K562 (cell line): ENCODE measurements around the gene DHDDS. TPM values are rescaled to one million over a fixed set of nuclear protein-coding genes. Genes with fewer than 3 reads are reported as not detected.

Experiments used
- BRCA1 ChIP-seq, 2 experiments: fragments of 450-650 bp in 1 of 2; sonication (generic) in 1 of 2; formaldehyde crosslinking in 1 of 2; IDR thresholded peaks; 2 replicates each; pipeline versions ENCODE4 v1.5.0 to v1.6.1; 2017 to 2020; ENCODE audit warnings: mild to moderate bottlenecking in 1 of 2, missing genetic modification reagents in 1 of 2
- HDAC3 ChIP-seq: fragments of 450-650 bp; IDR thresholded peaks from 2 replicates; pipeline ENCODE4 v1.6.1; 2018; ENCODE audit warnings: borderline replicate concordance, mild to moderate bottlenecking, moderate library complexity; ENCODE audit not compliant: partially characterized antibody
- KAT2B ChIP-seq: IDR thresholded peaks from one replicate; pipeline ENCODE4 v1.6.1; 2012; ENCODE audit warnings: low read depth, mild to moderate bottlenecking, control low read depth, inconsistent platforms, low read length, moderate library complexity
- NR2C2 ChIP-seq, 2 experiments: fragments of 200-800 bp in 1 of 2; sonication (Bioruptor generic) in 1 of 2; sonication (generic) in 1 of 2; formaldehyde crosslinking in 1 of 2; IDR thresholded peaks; 2 replicates each; pipeline versions ENCODE4 v1.6.1 to v1.8.0; 2016 to 2022; ENCODE audit warnings: mild to moderate bottlenecking in 1 of 2, missing compliant biosample characterization in 1 of 2, missing genetic modification characterization in 1 of 2, missing genetic modification reagents in 1 of 2
- PHB2 ChIP-seq: fragments of 450-650 bp; IDR thresholded peaks from 2 replicates; pipeline ENCODE4 v1.6.1; 2017; ENCODE audit warnings: low read depth
- RBFOX2 ChIP-seq: fragments of 200-400 bp; formaldehyde crosslinking; IDR thresholded peaks from 2 replicates; pipeline ENCODE4 v1.6.1; 2017; ENCODE audit warnings: low read depth, mild to moderate bottlenecking, low read length, moderate library complexity
- RFX7 ChIP-seq: fragments of 250-450 bp; sonication (Bioruptor Pico); IDR thresholded peaks from 2 replicates; pipeline ENCODE4 v1.5.1; 2021; ENCODE audit warnings: mild to moderate bottlenecking
- TSC22D4 ChIP-seq: fragments of 450-650 bp; IDR thresholded peaks from 2 replicates; pipeline ENCODE4 v1.6.1; 2016; ENCODE audit warnings: missing genetic modification characterization, missing biosample characterization, control low read depth
- ZBTB17 ChIP-seq: fragments of 450-650 bp; formaldehyde crosslinking; IDR thresholded peaks from 2 replicates; pipeline ENCODE4 v1.4.0; 2020; ENCODE audit warnings: mild to moderate bottlenecking
- polyA plus RNA-seq, 8 experiments: library from polyadenylated mRNA; depleted of rRNA in 4 of 8; stranded (reverse) in 5 of 8; unstranded in 3 of 8; fragments of >200 nt; fragmentation: Nextera tagmentation in 2 of 8; fragmentation: Illumina TruSeq in 1 of 8; extraction: Ambion mirVana in 2 of 8; extraction: Trizol in 1 of 8; gene quantifications; 2 replicates each; pipeline versions ENCODE4 v1.2.1 to v1.2.3, GENCODE V29; 2011 to 2014; ENCODE audit warnings: inconsistent platforms in 1 of 8, missing spikeins in 1 of 8
- total RNA-seq, 7 experiments: library from RNA; depleted of rRNA in 6 of 7; stranded (reverse); fragments of >200 nt in 6 of 7; fragmentation: Illumina TruSeq in 2 of 7; extraction: Trizol in 2 of 7; gene quantifications; 2 replicates each; pipeline versions ENCODE4 v1.2.1 to v1.2.3, GENCODE V29; 2011 to 2021; ENCODE audit warnings: low replicate concordance in 1 of 7
- TF ChIP-seq, protein P1 (sequence below), 2 experiments: fragments of 450-650 bp in 1 of 2; sonication (generic) in 1 of 2; formaldehyde crosslinking in 1 of 2; IDR thresholded peaks; 2 replicates each; pipeline versions ENCODE4 v1.7.1 to v1.9.0; 2016 to 2022; ENCODE audit warnings: inconsistent platforms in 1 of 2, mild to moderate bottlenecking in 1 of 2, missing genetic modification reagents in 1 of 2
- TF ChIP-seq, protein P2 (sequence below): fragments of 200-800 bp; sonication (Bioruptor generic); IDR thresholded peaks from 2 replicates; pipeline ENCODE4 v1.6.1; 2017; ENCODE audit warnings: missing genetic modification characterization, missing compliant biosample characterization
- TF ChIP-seq, protein P3 (sequence below): sonication (generic); formaldehyde crosslinking; IDR thresholded peaks from 2 replicates; pipeline ENCODE4 v1.8.0; 2022; ENCODE audit warnings: missing genetic modification reagents, mild to moderate bottlenecking, moderate library complexity, borderline replicate concordance

The DHDDS gene
- total and polyA plus RNA-seq, 9 of the 15 experiments (the other 6 are each of a cell fraction or from before 2014, with no cell fraction given): 33.3 to 55.0 (median 44.3) TPM

DNA sequence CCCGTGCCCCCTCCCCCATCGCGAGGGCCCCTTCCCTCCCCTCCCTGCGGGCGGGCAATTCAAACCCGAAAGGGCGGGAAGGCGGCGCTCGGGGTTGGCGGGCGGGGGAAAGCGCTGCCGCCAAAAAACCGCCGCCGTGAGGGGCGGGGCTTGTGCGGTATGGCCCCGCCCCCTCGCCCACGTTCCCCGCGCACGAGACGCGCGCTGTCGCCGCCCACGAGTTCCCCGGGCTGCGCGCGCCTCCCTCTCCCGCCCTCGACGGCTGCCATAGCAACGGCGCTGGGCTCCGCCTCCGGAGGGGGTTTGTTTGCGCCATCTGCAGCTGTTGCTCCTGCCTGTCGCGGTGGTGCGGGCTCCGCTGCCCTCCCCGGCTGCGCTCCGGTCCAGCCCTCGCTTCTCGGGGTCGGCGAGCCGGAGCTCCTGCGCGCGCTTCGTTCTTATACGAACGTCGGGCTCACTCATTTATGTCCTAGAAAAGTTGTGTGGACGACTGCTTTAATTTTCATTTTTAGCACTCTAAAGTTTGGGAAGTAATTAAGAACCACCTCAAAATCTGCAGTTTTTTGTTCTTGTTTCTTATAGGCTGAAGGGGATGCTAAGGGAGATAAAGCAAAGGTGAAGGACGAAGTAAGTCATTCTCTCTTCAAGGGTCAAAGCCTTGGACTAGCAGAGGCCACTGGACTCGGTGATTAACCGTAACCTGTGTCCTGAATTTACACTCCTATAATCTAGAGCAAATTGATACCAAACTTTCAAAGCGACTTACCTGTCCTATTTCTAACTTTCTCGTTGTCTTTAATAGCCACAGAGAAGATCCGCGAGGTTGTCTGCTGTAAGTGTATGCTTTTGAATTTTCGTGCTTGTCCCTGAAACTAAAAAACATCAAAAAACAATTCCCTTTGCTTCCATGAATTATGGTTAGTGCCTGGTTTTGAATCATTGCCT, 41.1 kb downstream of the DHDDS start (continued):
- TF ChIP-seq, protein P1, sequence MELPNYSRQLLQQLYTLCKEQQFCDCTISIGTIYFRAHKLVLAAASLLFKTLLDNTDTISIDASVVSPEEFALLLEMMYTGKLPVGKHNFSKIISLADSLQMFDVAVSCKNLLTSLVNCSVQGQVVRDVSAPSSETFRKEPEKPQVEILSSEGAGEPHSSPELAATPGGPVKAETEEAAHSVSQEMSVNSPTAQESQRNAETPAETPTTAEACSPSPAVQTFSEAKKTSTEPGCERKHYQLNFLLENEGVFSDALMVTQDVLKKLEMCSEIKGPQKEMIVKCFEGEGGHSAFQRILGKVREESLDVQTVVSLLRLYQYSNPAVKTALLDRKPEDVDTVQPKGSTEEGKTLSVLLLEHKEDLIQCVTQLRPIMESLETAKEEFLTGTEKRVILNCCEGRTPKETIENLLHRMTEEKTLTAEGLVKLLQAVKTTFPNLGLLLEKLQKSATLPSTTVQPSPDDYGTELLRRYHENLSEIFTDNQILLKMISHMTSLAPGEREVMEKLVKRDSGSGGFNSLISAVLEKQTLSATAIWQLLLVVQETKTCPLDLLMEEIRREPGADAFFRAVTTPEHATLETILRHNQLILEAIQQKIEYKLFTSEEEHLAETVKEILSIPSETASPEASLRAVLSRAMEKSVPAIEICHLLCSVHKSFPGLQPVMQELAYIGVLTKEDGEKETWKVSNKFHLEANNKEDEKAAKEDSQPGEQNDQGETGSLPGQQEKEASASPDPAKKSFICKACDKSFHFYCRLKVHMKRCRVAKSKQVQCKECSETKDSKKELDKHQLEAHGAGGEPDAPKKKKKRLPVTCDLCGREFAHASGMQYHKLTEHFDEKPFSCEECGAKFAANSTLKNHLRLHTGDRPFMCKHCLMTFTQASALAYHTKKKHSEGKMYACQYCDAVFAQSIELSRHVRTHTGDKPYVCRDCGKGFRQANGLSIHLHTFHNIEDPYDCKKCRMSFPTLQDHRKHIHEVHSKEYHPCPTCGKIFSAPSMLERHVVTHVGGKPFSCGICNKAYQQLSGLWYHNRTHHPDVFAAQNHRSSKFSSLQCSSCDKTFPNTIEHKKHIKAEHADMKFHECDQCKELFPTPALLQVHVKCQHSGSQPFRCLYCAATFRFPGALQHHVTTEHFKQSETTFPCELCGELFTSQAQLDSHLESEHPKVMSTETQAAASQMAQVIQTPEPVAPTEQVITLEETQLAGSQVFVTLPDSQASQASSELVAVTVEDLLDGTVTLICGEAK (IDR thresholded peaks at IDR 0.05): peak; percentile 62; the same call in 1 of the 2 replicates
- TF ChIP-seq, protein P1 (CRISPR knock-in tag; IDR thresholded peaks at IDR 0.05): no peak
- TF ChIP-seq BRCA1 (IDR thresholded peaks at IDR 0.05): no peak
- no peak for TF ChIP-seq BRCA1 (CRISPR knock-in tag; IDR thresholded peaks at IDR 0.05)
- TF ChIP-seq, protein P2, sequence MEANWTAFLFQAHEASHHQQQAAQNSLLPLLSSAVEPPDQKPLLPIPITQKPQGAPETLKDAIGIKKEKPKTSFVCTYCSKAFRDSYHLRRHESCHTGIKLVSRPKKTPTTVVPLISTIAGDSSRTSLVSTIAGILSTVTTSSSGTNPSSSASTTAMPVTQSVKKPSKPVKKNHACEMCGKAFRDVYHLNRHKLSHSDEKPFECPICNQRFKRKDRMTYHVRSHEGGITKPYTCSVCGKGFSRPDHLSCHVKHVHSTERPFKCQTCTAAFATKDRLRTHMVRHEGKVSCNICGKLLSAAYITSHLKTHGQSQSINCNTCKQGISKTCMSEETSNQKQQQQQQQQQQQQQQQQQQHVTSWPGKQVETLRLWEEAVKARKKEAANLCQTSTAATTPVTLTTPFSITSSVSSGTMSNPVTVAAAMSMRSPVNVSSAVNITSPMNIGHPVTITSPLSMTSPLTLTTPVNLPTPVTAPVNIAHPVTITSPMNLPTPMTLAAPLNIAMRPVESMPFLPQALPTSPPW (CRISPR knock-in tag): peak; percentile 94
- TF ChIP-seq TSC22D4 (tag): no peak
- TF ChIP-seq KAT2B: no peak
- TF ChIP-seq, protein P3, sequence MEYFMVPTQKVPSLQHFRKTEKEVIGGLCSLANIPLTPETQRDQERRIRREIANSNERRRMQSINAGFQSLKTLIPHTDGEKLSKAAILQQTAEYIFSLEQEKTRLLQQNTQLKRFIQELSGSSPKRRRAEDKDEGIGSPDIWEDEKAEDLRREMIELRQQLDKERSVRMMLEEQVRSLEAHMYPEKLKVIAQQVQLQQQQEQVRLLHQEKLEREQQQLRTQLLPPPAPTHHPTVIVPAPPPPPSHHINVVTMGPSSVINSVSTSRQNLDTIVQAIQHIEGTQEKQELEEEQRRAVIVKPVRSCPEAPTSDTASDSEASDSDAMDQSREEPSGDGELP (CRISPR knock-in tag): peak; percentile 99
- TF ChIP-seq HDAC3: no peak
- no peak for TF ChIP-seq RFX7
- TF ChIP-seq PHB2: no peak
- peak; percentile 93 for TF ChIP-seq ZBTB17 (CRISPR knock-in tag)
- no peak for TF ChIP-seq NR2C2 (CRISPR knock-in tag; IDR thresholded peaks at IDR 0.05)
- TF ChIP-seq NR2C2 (tag; IDR thresholded peaks at IDR 0.05): no peak; the same call in 1 of the 2 replicates
- peak; percentile 95 for TF ChIP-seq RBFOX2
